Astrocyte (in vitro differentiated cells and primary cell): ENCODE results near the gene METTL1.

Experiments
- EZH2 ChIP-seq: IDR thresholded peaks from 2 replicates; pipeline ENCODE4 v1.6.1; 2012; ENCODE audit warnings: mild to moderate bottlenecking, low read length, inconsistent platforms; ENCODE audit not compliant: insufficient read depth
- TF ChIP-seq, protein P1 (sequence below): IDR thresholded peaks from 2 replicates; pipeline ENCODE4 v1.5.1; 2011; ENCODE audit warnings: low read depth, mild to moderate bottlenecking, inconsistent platforms, low read length, moderate library complexity; ENCODE audit not compliant: insufficient read depth

DNA sequence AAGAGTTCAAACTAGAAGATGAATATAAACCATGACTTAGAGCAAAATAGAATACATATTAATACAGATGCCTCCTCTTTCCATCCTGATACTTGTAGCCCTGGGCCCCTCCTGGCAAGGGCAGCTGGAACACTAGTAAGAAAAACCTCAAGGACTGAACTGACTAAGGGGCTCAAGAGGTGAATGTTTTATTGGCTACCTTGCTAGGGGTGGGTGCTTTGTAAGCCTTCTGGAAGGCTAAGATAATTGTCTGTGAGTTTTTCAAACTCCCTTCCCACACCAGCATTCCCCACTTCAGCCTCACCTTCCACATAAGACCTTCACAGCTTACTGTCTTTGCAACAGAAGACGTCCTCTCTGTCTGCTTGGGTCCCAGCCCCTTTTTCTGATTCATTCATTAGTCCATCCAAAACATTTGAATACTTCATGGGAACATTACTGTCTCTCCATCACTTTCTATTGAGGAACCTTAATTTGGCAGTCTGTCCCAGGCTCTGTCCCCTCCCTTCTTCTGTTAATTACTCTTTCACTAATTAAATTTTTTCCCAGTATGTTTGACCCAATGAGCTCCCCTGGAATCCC, 18.1 kb downstream of the METTL1 start:
- TF ChIP-seq, protein P1, sequence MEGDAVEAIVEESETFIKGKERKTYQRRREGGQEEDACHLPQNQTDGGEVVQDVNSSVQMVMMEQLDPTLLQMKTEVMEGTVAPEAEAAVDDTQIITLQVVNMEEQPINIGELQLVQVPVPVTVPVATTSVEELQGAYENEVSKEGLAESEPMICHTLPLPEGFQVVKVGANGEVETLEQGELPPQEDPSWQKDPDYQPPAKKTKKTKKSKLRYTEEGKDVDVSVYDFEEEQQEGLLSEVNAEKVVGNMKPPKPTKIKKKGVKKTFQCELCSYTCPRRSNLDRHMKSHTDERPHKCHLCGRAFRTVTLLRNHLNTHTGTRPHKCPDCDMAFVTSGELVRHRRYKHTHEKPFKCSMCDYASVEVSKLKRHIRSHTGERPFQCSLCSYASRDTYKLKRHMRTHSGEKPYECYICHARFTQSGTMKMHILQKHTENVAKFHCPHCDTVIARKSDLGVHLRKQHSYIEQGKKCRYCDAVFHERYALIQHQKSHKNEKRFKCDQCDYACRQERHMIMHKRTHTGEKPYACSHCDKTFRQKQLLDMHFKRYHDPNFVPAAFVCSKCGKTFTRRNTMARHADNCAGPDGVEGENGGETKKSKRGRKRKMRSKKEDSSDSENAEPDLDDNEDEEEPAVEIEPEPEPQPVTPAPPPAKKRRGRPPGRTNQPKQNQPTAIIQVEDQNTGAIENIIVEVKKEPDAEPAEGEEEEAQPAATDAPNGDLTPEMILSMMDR: no peak
- no peak for TF ChIP-seq EZH2
